GM12878 (cell line): Measurements from ENCODE around the gene SORBS1. TPM values are rescaled to one million over a fixed set of nuclear protein-coding genes. Genes with fewer than 3 reads are reported as not detected.

Source experiments
- CBFB ChIP-seq: IDR thresholded peaks from 2 replicates; pipeline ENCODE4 v1.6.1; 2016; ENCODE audit warnings: antibody characterized with exemption, low read depth
- CBX3 ChIP-seq: fragments of 200-600 bp; sonication (generic); IDR thresholded peaks from 2 replicates; pipeline ENCODE4 v1.6.1; 2016; ENCODE audit warnings: low read depth, borderline replicate concordance
- CUX1 ChIP-seq: IDR thresholded peaks from 2 replicates; pipeline ENCODE4 v1.6.1; 2012; ENCODE audit warnings: improper control_type of control experiment, low read depth, low read length; ENCODE audit not compliant: insufficient replicate concordance
- DPF2 ChIP-seq: fragments of 450-650 bp; IDR thresholded peaks from 2 replicates; pipeline ENCODE4 v1.6.1; 2017; ENCODE audit warnings: mild to moderate bottlenecking
- HDGF ChIP-seq: fragments of 450-650 bp; IDR thresholded peaks from 2 replicates; pipeline ENCODE4 v1.6.1; 2016; ENCODE audit warnings: antibody characterized with exemption
- KAT2A ChIP-seq: conservative IDR thresholded peaks from 2 replicates; pipeline ENCODE4 v1.6.1; 2011; ENCODE audit warnings: low read depth, low read length; ENCODE audit not compliant: control insufficient read depth
- USF1 ChIP-seq: IDR thresholded peaks from 2 replicates; pipeline ENCODE4 v1.6.1; 2011; ENCODE audit warnings: borderline replicate concordance, low read depth, mild to moderate bottlenecking, moderate library complexity, mixed read lengths, low read length; ENCODE audit not compliant: insufficient read depth; ENCODE audit errors: extremely low read length
- ZNF217 ChIP-seq: fragments of 450-650 bp; IDR thresholded peaks from 2 replicates; pipeline ENCODE4 v1.6.1; 2017; ENCODE audit warnings: antibody characterized with exemption, mild to moderate bottlenecking
- polyA plus RNA-seq, 11 experiments: library from polyadenylated mRNA; depleted of rRNA in 4 of 11; unstranded in 6 of 11; stranded (reverse) in 5 of 11; fragments of >200 nt; fragmentation: Nextera tagmentation in 4 of 11; fragmentation: Illumina TruSeq in 1 of 11; extraction: Ambion mirVana in 4 of 11; extraction: Trizol in 1 of 11; gene quantifications; 1 replicate in 1 of 11; 2 replicates in 10 of 11; pipeline versions ENCODE4 v1.2.1 to v1.2.3, GENCODE V29; 2011 to 2016; ENCODE audit warnings: inconsistent platforms in 2 of 11, missing spikeins in 2 of 11, low read depth in 1 of 11
- total RNA-seq, 4 experiments: library from RNA; depleted of rRNA in 3 of 4; stranded (reverse); fragments of >200 nt in 3 of 4; fragmentation: Illumina TruSeq in 1 of 4; extraction: Trizol in 1 of 4; gene quantifications; 2 replicates each; pipeline versions ENCODE4 v1.2.1 to v1.2.3, GENCODE V29; 2013 to 2021

SORBS1 gene
- total and polyA plus RNA-seq, 10 of the 15 experiments (the other 5 are each of a cell fraction or from before 2014, with no cell fraction given): 0.13 to 0.75 (median 0.39) TPM

DNA sequence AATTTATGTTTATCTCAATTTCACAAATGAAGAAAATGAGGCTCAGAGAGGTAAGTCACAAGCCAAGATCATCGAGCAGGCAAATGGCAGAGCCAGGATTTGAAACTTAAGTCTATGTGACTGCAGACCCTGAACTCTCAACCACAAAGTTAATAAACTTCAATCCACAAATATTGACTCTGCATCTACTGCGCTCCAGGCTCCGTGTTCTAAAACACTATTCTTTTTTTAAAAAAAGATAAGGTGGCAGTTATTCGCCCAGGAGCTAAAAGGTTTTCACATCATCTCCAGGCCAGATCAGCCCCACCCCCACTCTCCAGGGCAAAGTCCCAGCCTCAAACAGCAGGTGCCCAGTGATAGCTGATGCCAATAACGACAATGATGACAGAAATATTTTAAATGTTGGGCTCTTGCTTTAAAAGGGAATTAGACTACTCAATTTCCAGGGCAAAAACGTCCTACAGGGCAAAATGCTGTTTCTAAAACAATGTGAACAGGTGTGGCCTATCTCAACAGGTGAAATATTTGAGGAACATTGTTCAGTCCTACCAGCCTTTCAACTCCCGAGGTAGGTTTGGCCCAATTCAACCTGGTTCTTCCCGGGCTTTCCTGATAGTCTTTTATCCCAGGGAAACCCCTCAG is 85.2 kb downstream of the SORBS1 start (continued):
- TF ChIP-seq CBX3: no peak
- no peak for TF ChIP-seq HDGF
- TF ChIP-seq CBFB: no peak
- no peak for TF ChIP-seq ZNF217
- no peak for TF ChIP-seq USF1
- TF ChIP-seq CUX1: no peak
- no peak for TF ChIP-seq DPF2
- TF ChIP-seq KAT2A: no peak
